Spleen (tissue), 7 donors: ENCODE results near the gene KIAA0825.

Source experiments
- POLR2AphosphoS5 ChIP-seq, 3 donors: sonication (generic); formaldehyde crosslinking; IDR thresholded peaks; one replicate each; pipeline ENCODE4 v1.5.1; 2017; ENCODE audit warnings: antibody characterized with exemption in 3 of 3
- TF ChIP-seq, protein P1 (sequence below), 11 experiments: fragments of 200-600 bp in 7 of 11; fragments of 450-650 bp in 4 of 11; sonication (generic) in 4 of 11; IDR thresholded peaks in 8 of 11; conservative IDR thresholded peaks in 3 of 11; 1 replicate in 7 of 11; 2 replicates in 4 of 11; pipeline versions ENCODE4 v1.4.0 to v1.8.0; 2016 to 2021; ENCODE audit warnings: antibody characterized with exemption in 11 of 11, inconsistent platforms in 4 of 11, mild to moderate bottlenecking in 1 of 11
- donor health status: DM: no; HTN: no; CAD: no; lungs with moderate emphysema.
- donor health status: DM: no; HTN: no; CAD: no.
- donor health status: DM: no; HTN: no; CAD: no.

DNA sequence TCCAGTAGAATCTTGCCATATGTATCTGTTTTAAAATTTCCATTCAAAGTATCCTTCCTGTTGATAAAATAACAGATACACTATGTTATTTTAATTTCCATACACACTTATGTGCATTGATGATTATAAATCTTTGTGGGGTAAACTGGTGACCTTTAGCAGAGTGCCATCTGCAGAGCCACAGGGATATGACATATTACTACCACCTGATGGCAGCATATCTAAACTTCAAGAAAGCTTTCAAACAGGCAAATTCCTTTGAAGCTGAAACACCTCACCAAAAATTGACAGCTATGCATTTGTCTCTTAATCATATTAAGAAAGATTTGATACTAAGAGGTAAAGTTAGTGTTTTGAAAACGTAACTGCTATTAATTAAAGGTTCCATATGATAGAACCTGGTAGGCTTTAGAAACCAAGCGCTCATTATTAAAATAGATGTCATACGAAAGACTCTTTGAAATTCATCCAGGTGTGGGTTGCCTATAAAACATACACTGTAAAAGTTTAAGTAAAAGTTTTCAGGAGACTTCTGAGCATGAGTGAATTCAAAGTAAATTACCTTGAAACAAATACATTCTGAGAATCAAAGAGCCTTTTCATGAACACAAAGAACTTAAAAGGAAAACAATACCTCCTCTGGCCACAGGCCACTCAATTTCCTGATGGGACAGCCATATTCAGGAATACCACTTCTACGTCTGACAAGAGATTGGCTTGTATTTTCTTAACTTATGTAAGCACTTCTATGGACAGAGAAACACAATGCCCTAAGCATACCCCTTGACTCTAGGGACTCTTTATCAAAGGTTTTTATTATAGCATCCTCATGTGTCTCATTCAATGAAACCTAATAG, 93.3 kb downstream of the KIAA0825 start:
- no peak for TF ChIP-seq POLR2AphosphoS5 (IDR thresholded peaks at IDR 0.05)
- TF ChIP-seq, protein P1, sequence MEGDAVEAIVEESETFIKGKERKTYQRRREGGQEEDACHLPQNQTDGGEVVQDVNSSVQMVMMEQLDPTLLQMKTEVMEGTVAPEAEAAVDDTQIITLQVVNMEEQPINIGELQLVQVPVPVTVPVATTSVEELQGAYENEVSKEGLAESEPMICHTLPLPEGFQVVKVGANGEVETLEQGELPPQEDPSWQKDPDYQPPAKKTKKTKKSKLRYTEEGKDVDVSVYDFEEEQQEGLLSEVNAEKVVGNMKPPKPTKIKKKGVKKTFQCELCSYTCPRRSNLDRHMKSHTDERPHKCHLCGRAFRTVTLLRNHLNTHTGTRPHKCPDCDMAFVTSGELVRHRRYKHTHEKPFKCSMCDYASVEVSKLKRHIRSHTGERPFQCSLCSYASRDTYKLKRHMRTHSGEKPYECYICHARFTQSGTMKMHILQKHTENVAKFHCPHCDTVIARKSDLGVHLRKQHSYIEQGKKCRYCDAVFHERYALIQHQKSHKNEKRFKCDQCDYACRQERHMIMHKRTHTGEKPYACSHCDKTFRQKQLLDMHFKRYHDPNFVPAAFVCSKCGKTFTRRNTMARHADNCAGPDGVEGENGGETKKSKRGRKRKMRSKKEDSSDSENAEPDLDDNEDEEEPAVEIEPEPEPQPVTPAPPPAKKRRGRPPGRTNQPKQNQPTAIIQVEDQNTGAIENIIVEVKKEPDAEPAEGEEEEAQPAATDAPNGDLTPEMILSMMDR (IDR thresholded peaks at IDR 0.05 in 8 of 11, conservative IDR thresholded peaks at IDR 0.05 in 3 of 11), result peak; percentile 7 to 77 (median 59)
